ENCODE measurements around the gene PRKCSH. TPM values are rescaled to one million over a fixed set of nuclear protein-coding genes. Genes with fewer than 3 reads are reported as not detected.

Gene PRKCSH
- total RNA-seq (ENCODE audit: low replicate concordance): 102 and 173 TPM in 2 replicates

GRCh38 chr19:11435057-11435832 is at the start of gene PRKCSH, which contains the start of gene ODAD3:
Gene PRKCSH, plus strand, starts transcription at chr19:11435635. Its CDS starts 483 bp downstream, at chr19:11436118.
Gene ODAD3, minus strand, starts transcription at chr19:11435121. Its CDS starts 105 bp downstream, at chr19:11435016.

GRCh38 chr19:11418549-11419506 is 16.6 kb upstream of the PRKCSH start, which contains the start of gene RGL3:
Gene RGL3, minus strand, starts transcription at chr19:11419314. Its CDS starts 36 bp downstream, at chr19:11419278.

GRCh38 chr19:11480715-11481533 is 45.5 kb downstream of the PRKCSH start, which contains the start of gene ELAVL3:
Gene ELAVL3, minus strand, starts transcription at chr19:11481046. Its CDS starts 438 bp downstream, at chr19:11480608.

Other genes starting within 250 kb of the PRKCSH start
- gene KANK2, start 238.1 kb upstream of the PRKCSH start, total RNA-seq (ENCODE audit: low replicate concordance): 212 and 948 TPM in 2 replicates
- gene ANGPTL8, start 196.0 kb upstream of the PRKCSH start, total RNA-seq (ENCODE audit: low replicate concordance): 0.59 TPM in 1 of 2 replicates, not detected in the other
- gene DOCK6, start 173.1 kb upstream of the PRKCSH start, total RNA-seq (ENCODE audit: low replicate concordance): 9.0 and 14.2 TPM in 2 replicates
- not detected in 2 replicates for gene TSPAN16, start 139.5 kb upstream of the PRKCSH start, total RNA-seq (ENCODE audit: low replicate concordance)
- 15.0 and 78.6 TPM in 2 replicates for gene RAB3D, start 96.0 kb upstream of the PRKCSH start, total RNA-seq (ENCODE audit: low replicate concordance)
- 66.0 and 68.6 TPM in 2 replicates for gene TMEM205, start 89.4 kb upstream of the PRKCSH start, total RNA-seq (ENCODE audit: low replicate concordance)
- 6.7 and 10.9 TPM in 2 replicates for gene CCDC159, start 89.1 kb upstream of the PRKCSH start, total RNA-seq (ENCODE audit: low replicate concordance)
- 7.1 and 10.9 TPM in 2 replicates for gene PLPPR2, start 80.2 kb upstream of the PRKCSH start, total RNA-seq (ENCODE audit: low replicate concordance)
- gene SWSAP1, start 61.0 kb upstream of the PRKCSH start, total RNA-seq (ENCODE audit: low replicate concordance): 0.30 and 0.35 TPM in 2 replicates
- gene EPOR, start 51.3 kb upstream of the PRKCSH start, total RNA-seq (ENCODE audit: low replicate concordance): 3.5 and 5.1 TPM in 2 replicates
- gene RGL3, start 16.3 kb upstream of the PRKCSH start, total RNA-seq (ENCODE audit: low replicate concordance): 1.5 TPM in 2 replicates
- gene ODAD3, start 514 bp upstream of the PRKCSH start, total RNA-seq (ENCODE audit: low replicate concordance): 0.23 and 0.94 TPM in 2 replicates
- not detected in 2 replicates for gene ELAVL3, start 45.4 kb downstream of the PRKCSH start, total RNA-seq (ENCODE audit: low replicate concordance)
- gene ZNF653, start 70.2 kb downstream of the PRKCSH start, total RNA-seq (ENCODE audit: low replicate concordance): 4.6 and 7.4 TPM in 2 replicates
- 32.3 and 58.9 TPM in 2 replicates for gene ECSIT, start 93.5 kb downstream of the PRKCSH start, total RNA-seq (ENCODE audit: low replicate concordance)
- 6.5 and 9.2 TPM in 2 replicates for gene CNN1, start 103.2 kb downstream of the PRKCSH start, total RNA-seq (ENCODE audit: low replicate concordance)
- gene ELOF1, start 123.6 kb downstream of the PRKCSH start, total RNA-seq (ENCODE audit: low replicate concordance): 19.7 and 35.6 TPM in 2 replicates
- gene ACP5, start 142.0 kb downstream of the PRKCSH start, total RNA-seq (ENCODE audit: low replicate concordance): 0.08 and 8.5 TPM in 2 replicates
- 10.3 and 19.8 TPM in 2 replicates for gene ZNF627, start 161.8 kb downstream of the PRKCSH start, total RNA-seq (ENCODE audit: low replicate concordance)